Islet of Langerhans (tissue), 1 donor: Measurements from ENCODE around the gene C2orf78.

Experiments used
- FAIRE-seq: peaks from one replicate; lab custom pipeline; 2011; peaks lifted over from hg19 to GRCh38; lab: Jason Lieb, UNC

The C2orf78 gene

DNA sequence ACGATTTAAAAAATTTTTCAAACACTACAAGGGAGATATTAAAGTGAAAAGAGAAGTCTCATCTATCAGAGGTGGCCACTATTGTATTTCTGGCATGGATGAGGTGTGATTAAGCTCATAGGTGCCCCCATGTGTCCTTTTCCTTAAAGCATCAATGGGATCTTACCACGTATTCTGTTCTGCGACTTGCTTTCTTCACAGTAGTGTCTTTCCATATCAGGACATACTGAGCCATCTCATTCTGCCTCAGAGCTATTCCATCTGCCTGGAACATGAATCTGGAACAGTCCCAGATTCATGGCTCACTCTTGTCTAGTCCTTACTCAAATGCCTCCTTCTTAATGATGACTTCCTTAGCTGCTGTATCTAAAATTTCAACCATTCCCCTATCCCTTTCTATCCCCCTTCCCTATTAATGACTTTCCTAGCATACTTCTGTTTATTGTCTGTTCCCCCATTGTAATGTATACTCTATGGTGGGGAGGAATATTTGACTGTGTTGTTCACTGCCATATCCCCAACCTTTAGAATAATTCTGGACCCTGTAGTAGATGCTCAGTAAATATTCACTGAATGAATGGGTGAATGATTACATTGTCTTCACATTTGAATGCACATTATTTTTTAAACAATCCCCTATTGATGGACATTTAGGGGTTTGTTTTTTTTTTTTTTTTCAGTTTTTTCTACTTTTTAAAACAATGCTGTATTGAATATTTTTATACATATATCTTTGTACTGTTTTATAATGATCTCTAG lies 55.8 kb downstream of the C2orf78 start:
- FAIRE-seq, result no peak

DNA sequence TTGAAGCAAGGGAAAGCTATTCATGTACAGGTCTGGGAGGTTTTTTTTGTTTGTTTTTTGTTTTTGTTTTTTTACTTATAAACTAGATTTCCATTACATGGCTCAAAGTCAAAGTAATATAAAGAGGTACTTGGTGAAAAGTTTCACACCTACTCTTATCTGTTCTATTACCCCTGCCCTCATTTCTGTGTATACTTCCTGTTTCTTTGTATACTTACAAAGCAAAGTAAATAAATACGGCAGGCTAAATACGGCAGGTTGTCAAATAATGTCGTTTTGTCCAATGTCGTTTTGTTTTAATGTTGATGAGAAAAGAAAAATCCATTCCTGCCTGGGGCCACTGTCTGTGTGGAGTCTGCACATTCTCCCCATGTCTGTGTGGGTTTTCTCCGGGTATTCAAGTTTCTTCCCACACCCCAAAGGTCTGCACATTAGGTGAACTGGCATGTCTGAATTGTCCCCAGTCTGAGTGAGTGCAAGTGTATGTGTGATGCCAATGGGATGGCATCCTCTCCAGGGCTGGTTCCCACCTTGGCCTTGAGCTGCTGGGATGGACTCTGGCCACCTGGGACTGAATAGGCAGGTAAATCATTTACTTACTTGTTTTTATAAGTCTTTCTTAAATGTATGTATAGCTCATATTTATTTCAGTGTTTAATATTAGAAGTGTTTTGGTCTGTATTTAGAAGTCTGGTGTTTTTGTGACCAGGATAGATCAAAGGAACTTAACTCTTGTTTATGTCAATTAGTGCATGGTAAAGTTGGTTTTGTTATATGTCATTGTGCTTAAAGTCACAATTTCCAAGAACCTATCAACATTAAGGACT lies 58.1 kb downstream of the C2orf78 start:
- FAIRE-seq, result no peak

DNA sequence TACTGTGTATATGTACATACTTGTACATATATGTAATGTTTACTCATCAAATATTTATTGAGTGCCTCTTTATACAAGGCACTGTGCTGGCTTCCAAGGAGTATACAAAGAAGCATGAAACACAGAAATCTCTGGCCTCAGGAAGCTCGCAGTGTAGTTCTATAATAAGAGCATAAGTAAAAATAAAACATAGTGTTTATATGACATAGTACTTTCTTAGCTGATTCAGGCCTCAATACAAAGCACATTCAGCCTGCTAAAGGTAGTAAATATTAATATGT lies 58.7 kb downstream of the C2orf78 start:
- no peak for FAIRE-seq

DNA sequence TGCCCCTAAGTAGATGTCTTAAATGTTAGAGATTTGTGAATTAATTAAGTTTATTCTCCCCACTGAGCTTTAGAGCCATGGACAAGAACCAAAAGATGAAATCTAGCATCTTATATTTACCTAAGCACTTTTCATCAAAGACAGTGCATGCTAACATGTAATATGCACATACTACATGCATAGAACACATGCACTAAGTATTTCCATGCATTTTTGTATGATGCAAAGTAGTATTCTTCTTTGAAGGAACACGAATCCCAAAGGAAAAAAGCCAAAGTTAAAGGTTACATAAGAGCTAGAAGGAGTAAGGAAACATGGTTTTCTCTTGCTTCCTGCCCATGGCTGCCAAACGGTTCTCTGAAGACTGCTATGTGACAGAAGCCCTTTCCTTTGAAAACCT lies 60.1 kb downstream of the C2orf78 start:
- no peak for FAIRE-seq

DNA sequence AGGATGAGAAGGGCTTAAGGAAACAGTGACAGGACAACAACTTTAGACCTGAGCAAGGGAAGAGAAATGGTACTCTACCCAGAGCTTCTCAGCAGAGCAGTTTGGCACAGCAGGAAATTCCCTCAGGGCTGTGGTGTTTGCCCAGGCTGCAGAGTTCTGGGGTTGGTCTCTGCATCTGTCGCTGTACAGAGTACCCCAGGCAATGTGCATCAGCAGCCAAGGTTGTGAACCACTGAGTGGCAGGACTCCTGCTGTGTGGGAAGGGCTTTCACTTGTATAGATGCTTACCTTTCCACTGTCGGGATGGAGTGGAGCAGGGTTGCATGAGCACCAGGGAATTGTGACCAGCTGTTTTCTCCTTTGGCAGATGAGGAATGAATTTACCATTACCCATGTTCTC lies 66.0 kb downstream of the C2orf78 start:
- FAIRE-seq, result no peak

DNA sequence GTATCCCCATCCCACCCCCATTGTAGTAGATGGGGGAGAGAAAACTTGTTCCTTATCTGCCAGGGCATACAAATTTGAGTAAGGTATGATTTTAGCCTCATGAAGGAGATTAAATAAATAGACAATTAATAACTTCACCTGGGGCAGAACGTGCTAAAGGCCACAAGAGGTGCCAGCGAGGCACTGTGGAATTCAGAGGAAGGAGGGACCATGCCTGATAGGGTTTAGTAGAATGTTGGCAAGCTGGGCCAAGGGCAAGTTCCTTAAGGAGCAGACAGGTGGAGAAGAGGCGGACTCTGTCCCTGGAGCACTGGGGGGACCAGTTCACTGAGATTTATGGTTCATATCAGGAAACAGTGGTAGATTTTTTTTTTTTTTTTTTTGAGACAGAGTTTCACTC lies 67.3 kb downstream of the C2orf78 start:
- no peak for FAIRE-seq

DNA sequence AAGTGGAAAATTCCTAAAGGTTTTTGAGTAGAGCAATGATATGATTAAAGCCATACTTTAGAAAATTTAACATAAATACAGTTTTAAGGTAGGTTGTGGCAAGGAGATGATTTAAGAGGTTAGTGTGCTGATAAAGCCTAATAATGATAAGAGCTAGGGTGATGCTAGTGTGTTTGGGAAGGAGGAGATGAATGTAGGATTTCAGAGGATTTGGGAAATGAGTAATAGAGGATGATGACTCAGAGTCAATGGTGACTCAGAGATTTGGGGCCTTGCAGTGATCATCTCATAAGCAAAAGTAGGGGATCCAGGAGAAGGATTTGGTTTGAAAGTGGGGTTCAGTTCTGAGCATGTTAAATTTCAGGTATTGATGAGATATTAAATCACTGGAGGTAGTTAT lies 68.0 kb downstream of the C2orf78 start:
- FAIRE-seq, result no peak

DNA sequence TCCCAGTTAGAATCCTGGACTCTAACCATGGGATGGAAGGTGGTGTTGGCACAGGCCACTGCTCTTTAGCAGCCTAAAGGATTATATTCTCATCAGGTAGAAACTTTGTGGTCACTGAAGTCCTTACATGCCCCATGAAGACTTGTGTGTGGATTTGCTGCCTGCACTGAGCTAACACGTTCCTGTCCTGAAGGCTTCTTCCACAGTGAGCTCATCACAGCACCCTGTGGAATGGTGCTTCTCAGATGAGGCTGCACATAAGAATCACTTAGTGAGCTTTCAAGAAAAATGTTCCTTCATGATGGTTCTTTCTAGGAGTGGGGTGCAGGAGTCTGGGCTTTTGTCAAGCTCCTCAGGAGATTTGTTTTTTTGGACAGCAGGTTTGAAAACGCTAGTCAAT lies 71.5 kb downstream of the C2orf78 start:
- no peak for FAIRE-seq

DNA sequence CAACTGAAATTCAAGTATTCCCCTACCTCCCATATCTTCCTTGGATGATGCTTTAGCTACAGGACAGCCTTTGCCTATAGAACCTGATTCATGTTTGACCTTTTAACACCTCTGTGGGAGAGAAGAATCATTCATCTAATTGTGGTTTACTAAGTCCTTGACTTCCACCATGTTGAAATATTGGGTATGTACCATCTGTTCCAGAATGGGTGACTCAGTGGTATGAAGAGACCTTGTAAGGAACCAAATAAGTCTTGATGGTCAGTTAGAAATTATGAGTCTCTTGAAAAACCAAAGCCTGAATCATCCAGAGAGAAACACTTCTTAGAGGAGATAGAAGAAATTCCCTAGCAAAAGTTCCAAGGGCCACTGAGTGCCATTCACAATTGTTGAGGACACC lies 72.2 kb downstream of the C2orf78 start:
- FAIRE-seq, result no peak

DNA sequence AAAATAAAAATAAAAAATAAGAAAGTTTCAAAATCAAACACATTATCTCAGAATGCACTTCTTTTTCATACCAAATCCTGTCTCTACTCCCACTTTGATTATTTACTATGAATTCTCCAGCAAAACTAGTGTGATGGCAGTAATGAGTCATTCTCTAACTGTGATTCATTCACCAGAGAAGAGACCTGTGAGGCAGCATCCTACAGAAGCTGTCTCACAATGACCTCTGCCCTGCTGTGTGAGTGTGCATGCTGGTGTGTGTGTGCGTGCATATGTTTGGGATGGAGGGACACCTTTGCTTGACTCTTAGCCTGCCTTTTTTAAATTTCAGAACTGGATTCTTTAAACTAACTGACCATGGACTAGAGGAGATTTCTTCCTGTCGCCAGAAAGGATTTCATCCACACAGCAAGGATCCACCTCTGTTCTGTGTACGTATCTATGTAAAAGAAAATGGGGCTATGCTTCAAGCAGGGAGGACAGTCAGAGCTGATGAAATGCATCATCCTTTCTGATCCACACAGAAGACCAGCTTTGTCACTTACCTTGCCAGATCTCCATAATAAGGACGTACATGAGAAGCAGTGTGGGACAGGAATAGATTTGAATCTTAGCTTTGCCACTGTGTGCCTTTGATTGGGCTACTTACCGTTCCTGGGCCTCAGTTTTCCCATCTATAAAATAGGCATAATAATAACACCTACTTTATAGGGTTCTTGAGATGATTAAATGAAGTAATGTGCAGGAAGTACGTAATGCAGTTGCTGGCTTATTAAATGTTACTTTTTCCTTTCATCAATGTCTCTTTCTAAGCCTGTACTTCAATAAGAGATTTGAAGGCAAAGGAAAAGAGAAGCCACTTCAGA lies 76.0 kb downstream of the C2orf78 start:
- FAIRE-seq, result no peak

DNA sequence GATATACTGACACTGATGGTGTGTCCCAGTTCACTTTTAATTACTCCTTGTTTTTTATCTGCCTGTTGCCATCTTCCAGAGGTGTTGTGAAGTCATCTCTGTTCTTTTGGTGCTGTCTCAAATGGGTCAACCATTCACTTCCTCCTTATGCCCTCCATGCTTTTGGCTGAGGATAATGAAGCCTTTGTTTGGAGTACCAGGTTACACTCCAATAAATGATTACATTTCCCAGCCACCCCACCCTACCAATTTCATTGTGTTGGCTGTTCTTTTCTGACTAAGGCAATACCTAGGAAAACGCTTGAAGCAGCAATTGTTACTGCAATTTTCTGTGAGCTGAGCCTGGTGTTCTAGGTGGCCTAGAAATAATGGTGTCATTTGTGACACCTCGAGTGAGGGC lies 79.0 kb downstream of the C2orf78 start:
- no peak for FAIRE-seq
